NB4 (cell line): ENCODE measurements around the gene RUFY1.
A peak's percentile ranks its signal among the peaks of the same experiment; 100 is the strongest.
"Not testable (repeated sequence)": the region's sequence is repeated elsewhere in the genome, so short reads cannot be mapped to it uniquely, and the experiment has no call there.

Experiments
- DNase-seq: peaks from one replicate; pipeline ENCODE4 v3.0.0; 2010; ENCODE audit warnings: low read depth
- H3K4me3 ChIP-seq: one replicate; pipeline ENCODE4 v1.5.1; 2011; ENCODE audit warnings: mild to moderate bottlenecking, low read depth, low read length, moderate library complexity
- CTCF ChIP-seq: IDR thresholded peaks from one replicate; pipeline ENCODE4 v1.5.1; 2012; ENCODE audit warnings: low read depth, low read length
- MAX ChIP-seq: IDR thresholded peaks from 2 replicates; pipeline ENCODE4 v1.6.1; 2011; ENCODE audit warnings: low read depth, low read length
- MYC ChIP-seq: IDR thresholded peaks from 2 replicates; pipeline ENCODE4 v1.6.1; 2011; ENCODE audit warnings: low read depth, low read length
- POLR2A ChIP-seq: IDR thresholded peaks from 2 replicates; pipeline ENCODE4 v1.6.1; 2011; ENCODE audit warnings: mild to moderate bottlenecking; ENCODE audit not compliant: insufficient read length; ENCODE audit errors: extremely low read depth

RUFY1 gene

GRCh38 chr5:179553006-179553405 lies 2.7 kb downstream of the RUFY1 start:
- H3K4me3 ChIP-seq, result no peak overlapping the region
- DNase-seq, result no peak
- no peak for TF ChIP-seq POLR2A
- TF ChIP-seq MAX, result no peak
- no peak for TF ChIP-seq MYC
- TF ChIP-seq CTCF, result no peak

- H3K4me3 ChIP-seq, result no peak overlapping the region
- TF ChIP-seq MYC, result no peak
- TF ChIP-seq MAX, result no peak
- TF ChIP-seq CTCF, result no peak
- no peak for TF ChIP-seq POLR2A
- peak; percentile 25 for DNase-seq
Observed at GRCh38 chr5:179553875-179554274, 3.5 kb downstream of the RUFY1 start.

GRCh38 chr5:179554981-179555380 lies 4.6 kb downstream of the RUFY1 start:
- TF ChIP-seq MYC (no peak), POLR2A (no peak), CTCF (no peak), MAX (no peak)
- no peak for DNase-seq
- H3K4me3 ChIP-seq, result no peak overlapping the region

GRCh38 chr5:179558261-179558799 lies 8.0 kb downstream of the RUFY1 start:
- not testable (repeated sequence) for H3K4me3 ChIP-seq, DNase-seq

- no peak overlapping the region for H3K4me3 ChIP-seq
- DNase-seq, result no peak
- no peak for TF ChIP-seq POLR2A
Observed at GRCh38 chr5:179558932-179559283, 8.6 kb downstream of the RUFY1 start.

GRCh38 chr5:179559284-179560252 lies 9.2 kb downstream of the RUFY1 start:
- TF ChIP-seq MYC, result no peak
- no peak for TF ChIP-seq MAX
- TF ChIP-seq POLR2A, result no peak
- TF ChIP-seq CTCF, result no peak
- H3K4me3 ChIP-seq, result no peak overlapping the region
- DNase-seq, result no peak
